ENCODE data around the gene HSBP1L1.
"Not testable (repeated sequence)": the region's sequence is repeated elsewhere in the genome, so short reads cannot be mapped to it uniquely, and the experiment has no call there.

The HSBP1L1 gene

GRCh38 chr18:79988071-79988450, 23.6 kb downstream of the HSBP1L1 start:
- DNase-seq = peak; percentile 63

GRCh38 chr18:79988451-79989194, 24.2 kb downstream of the HSBP1L1 start, which contains the start of gene TXNL4A:
Gene TXNL4A, minus strand, starts transcription at chr18:79988563. Its CDS starts 171 bp downstream, at chr18:79988392.
- peak; percentile 84 for DNase-seq

DNA sequence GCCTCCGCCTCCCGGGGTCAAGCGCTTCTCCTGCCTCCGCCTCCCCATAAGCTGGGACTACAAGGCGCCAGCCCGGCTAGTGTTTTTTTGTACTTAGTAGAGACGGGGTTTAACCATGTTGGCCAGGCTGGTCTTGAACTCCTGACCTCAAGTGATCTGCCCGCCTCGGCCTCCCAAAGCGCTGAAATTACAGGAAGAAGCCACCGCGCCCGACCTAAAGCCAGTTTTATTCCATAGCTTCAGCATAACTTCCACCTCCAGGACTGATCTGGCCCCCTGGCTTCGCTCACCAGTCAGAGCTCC, 24.7 kb downstream of the HSBP1L1 start:
- DNase-seq = no peak

DNA sequence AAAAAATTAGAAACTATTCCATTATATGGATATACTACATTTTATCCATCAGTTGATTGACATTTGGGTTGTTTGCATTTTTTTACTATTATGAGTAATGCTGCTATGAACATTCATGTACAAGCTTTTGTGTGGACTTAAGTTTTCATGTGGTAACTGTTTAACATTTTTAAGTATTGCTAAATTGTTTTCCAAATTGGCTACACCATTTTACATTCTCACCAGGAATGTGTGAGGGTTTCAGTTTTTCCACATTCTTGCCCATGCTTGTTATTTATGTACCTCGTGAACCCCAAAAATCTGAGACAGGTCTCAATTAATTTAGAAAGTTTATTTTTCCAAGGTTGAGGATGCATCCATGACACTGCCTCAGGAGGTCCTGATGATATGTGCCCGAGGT, 27.1 kb downstream of the HSBP1L1 start:
- DNase-seq = no peak

- DNase-seq = not testable (repeated sequence)
Measured at GRCh38 chr18:79999701-80000100, 35.3 kb downstream of the HSBP1L1 start.

GRCh38 chr18:80000877-80001276, 36.4 kb downstream of the HSBP1L1 start:
- no peak for DNase-seq

DNA sequence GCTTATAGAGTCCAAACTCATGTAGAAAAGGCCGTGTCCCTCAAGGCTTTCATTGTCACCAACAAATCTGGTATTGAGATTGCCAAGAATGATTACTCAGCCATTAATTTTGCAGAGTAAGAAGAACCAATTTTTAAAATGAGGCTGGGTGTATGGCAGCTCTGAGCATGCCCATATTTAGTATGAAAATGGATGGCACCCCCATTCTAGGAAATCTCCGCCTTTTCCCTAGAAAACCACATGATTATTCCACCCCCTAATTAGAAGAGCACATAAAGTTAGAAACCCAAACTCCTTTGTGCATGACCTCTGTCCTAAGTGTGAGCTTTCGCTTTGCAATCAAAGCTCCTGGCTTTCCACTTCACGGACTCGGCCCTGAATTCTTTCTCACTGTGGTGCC, 38.0 kb downstream of the HSBP1L1 start:
- DNase-seq = no peak

- DNase-seq = no peak
Measured at GRCh38 chr18:80004600-80005342, 40.3 kb downstream of the HSBP1L1 start.

DNA sequence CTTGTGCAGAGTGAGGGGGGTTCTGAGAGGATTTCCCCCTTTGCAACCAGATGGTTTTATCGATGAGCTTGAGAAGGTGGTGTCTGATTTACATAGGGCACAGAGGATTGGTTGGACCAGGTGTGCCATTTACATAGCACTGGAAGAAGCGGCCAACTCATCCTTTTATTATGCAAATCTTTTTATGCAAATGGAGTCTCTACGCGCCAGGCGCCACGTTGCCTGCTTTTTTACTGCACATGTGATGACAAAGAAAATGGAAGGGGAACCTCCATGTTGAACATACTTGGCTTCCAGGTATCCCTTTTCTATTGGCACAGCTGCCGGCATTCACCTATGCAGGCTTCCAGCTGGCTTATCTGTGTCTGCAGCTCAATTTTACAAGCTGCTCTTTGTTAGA, 42.3 kb downstream of the HSBP1L1 start:
- no peak for DNase-seq

- DNase-seq = no peak
Measured at GRCh38 chr18:80009661-80010550, 45.5 kb downstream of the HSBP1L1 start.

- DNase-seq = no peak
Measured at GRCh38 chr18:80010551-80010906, 46.1 kb downstream of the HSBP1L1 start.

GRCh38 chr18:80011496-80012137, 47.2 kb downstream of the HSBP1L1 start:
- DNase-seq = not testable (repeated sequence)

GRCh38 chr18:80012714-80013113, 48.3 kb downstream of the HSBP1L1 start:
- DNase-seq = no peak

Measured in stimulated activated CD4-positive, alpha-beta T cell treated with anti-CD3 and anti-CD28 coated beads, Interleukin-4, amount 100 ng/mL, for 24 hours (primary cell).